Measurements from ENCODE around the gene GPC2.
A peak's percentile ranks its signal among the peaks of the same experiment; 100 is the strongest.
"Not testable (repeated sequence)": the region's sequence is repeated elsewhere in the genome, so short reads cannot be mapped to it uniquely, and the experiment has no call there.

GPC2 gene

GRCh38 chr7:100132697-100133151, 44.5 kb downstream of the GPC2 start:
- no peaks in the 10 kb centered on the region for H3K9me3 ChIP-seq (ENCODE audit: control insufficient read depth in 5 of 5, low read length in 5 of 5)
- H3K27me3 ChIP-seq (ENCODE audit: control insufficient read depth in 5 of 5, insufficient read depth in 4 of 5, low read length in 5 of 5): peaks cover 0 to 6% (median 0%) of the 10 kb centered on the region in 5 donors
- H3K36me3 ChIP-seq (ENCODE audit: control insufficient read depth in 5 of 5, insufficient read depth in 5 of 5, low read length in 5 of 5): no peaks in the 10 kb centered on the region
- peaks cover 2 to 15% (median 13%) of the 10 kb centered on the region in 5 donors for H3K4me1 ChIP-seq (ENCODE audit: control insufficient read depth in 5 of 5, insufficient read depth in 5 of 5, low read length in 5 of 5)
- no peak overlapping the region for H3K4me3 ChIP-seq (ENCODE audit: low read depth in 1 of 5, low read length in 5 of 5)
- H3K9ac ChIP-seq (ENCODE audit: low read length in 5 of 5): no peak overlapping the region
- H3K27ac ChIP-seq (ENCODE audit: low read depth, low read length): no peak overlapping the region

GRCh38 chr7:100132126-100132525, 45.1 kb downstream of the GPC2 start:
- no peaks in the 10 kb centered on the region for H3K36me3 ChIP-seq (ENCODE audit: control insufficient read depth in 5 of 5, insufficient read depth in 5 of 5, low read length in 5 of 5)
- H3K27ac ChIP-seq (ENCODE audit: low read depth, low read length): no peak overlapping the region
- peaks cover 2 to 19% (median 17%) of the 10 kb centered on the region in 5 donors for H3K4me1 ChIP-seq (ENCODE audit: control insufficient read depth in 5 of 5, insufficient read depth in 5 of 5, low read length in 5 of 5)
- no peaks in the 10 kb centered on the region for H3K9me3 ChIP-seq (ENCODE audit: control insufficient read depth in 5 of 5, low read length in 5 of 5)
- no peak overlapping the region for H3K9ac ChIP-seq (ENCODE audit: low read length in 5 of 5)
- H3K27me3 ChIP-seq (ENCODE audit: control insufficient read depth in 5 of 5, insufficient read depth in 4 of 5, low read length in 5 of 5): peaks cover 0 to 6% (median 0%) of the 10 kb centered on the region in 5 donors
- no peak overlapping the region for H3K4me3 ChIP-seq (ENCODE audit: low read depth in 1 of 5, low read length in 5 of 5)

- Histone ChIP-seq H3K27ac (ENCODE audit: low read depth, low read length) (no peak overlapping the region), H3K4me3 (ENCODE audit: low read depth in 1 of 5, low read length in 5 of 5) (no peak overlapping the region), H3K36me3 (ENCODE audit: control insufficient read depth in 5 of 5, insufficient read depth in 5 of 5, low read length in 5 of 5) (no peaks in the 10 kb centered on the region), H3K27me3 (ENCODE audit: control insufficient read depth in 5 of 5, insufficient read depth in 4 of 5, low read length in 5 of 5) (peaks cover 0 to 6% (median 0%) of the 10 kb centered on the region in 5 donors), H3K4me1 (ENCODE audit: control insufficient read depth in 5 of 5, insufficient read depth in 5 of 5, low read length in 5 of 5) (peaks cover 2 to 27% (median 24%) of the 10 kb centered on the region in 5 donors), H3K9ac (ENCODE audit: low read length in 5 of 5) (no peak overlapping the region), H3K9me3 (ENCODE audit: control insufficient read depth in 5 of 5, low read length in 5 of 5) (no peaks in the 10 kb centered on the region)
Observed at GRCh38 chr7:100130608-100131453, 46.4 kb downstream of the GPC2 start.

- H3K4me1 ChIP-seq (ENCODE audit: control insufficient read depth in 5 of 5, insufficient read depth in 5 of 5, low read length in 5 of 5): peaks cover 2 to 32% (median 24%) of the 10 kb centered on the region in 5 donors
- not testable (repeated sequence) for H3K4me3 ChIP-seq (ENCODE audit: low read depth in 1 of 5, low read length in 5 of 5); H3K36me3 ChIP-seq (ENCODE audit: control insufficient read depth in 5 of 5, insufficient read depth in 5 of 5, low read length in 5 of 5); H3K9me3 ChIP-seq (ENCODE audit: control insufficient read depth in 5 of 5, low read length in 5 of 5); H3K9ac ChIP-seq (ENCODE audit: low read length in 5 of 5); H3K27ac ChIP-seq (ENCODE audit: low read depth, low read length); H3K27me3 ChIP-seq (ENCODE audit: control insufficient read depth in 5 of 5, insufficient read depth in 4 of 5, low read length in 5 of 5)
Observed at GRCh38 chr7:100130220-100130607, 47.0 kb downstream of the GPC2 start.

- Histone ChIP-seq H3K36me3 (ENCODE audit: control insufficient read depth in 5 of 5, insufficient read depth in 5 of 5, low read length in 5 of 5) (peaks cover 0 to 5% (median 0%) of the 10 kb centered on the region in 5 donors), H3K4me1 (ENCODE audit: control insufficient read depth in 5 of 5, insufficient read depth in 5 of 5, low read length in 5 of 5) (peaks cover 2 to 41% (median 29%) of the 10 kb centered on the region in 5 donors), H3K27me3 (ENCODE audit: control insufficient read depth in 5 of 5, insufficient read depth in 4 of 5, low read length in 5 of 5) (peaks cover 0 to 4% (median 0%) of the 10 kb centered on the region in 5 donors), H3K9me3 (ENCODE audit: control insufficient read depth in 5 of 5, low read length in 5 of 5) (no peaks in the 10 kb centered on the region), H3K4me3 (ENCODE audit: low read depth in 1 of 5, low read length in 5 of 5) (no peak overlapping the region), H3K27ac (ENCODE audit: low read depth, low read length) (no peak overlapping the region), H3K9ac (ENCODE audit: low read length in 5 of 5) (peak overlapping the region in 1 of 5 donors; percentile 92)
Observed at GRCh38 chr7:100128637-100128963, 48.6 kb downstream of the GPC2 start.

GRCh38 chr7:100127866-100128636, 49.1 kb downstream of the GPC2 start:
- Histone ChIP-seq H3K9me3 (ENCODE audit: control insufficient read depth in 5 of 5, low read length in 5 of 5) (no peaks in the 10 kb centered on the region), H3K9ac (ENCODE audit: low read length in 5 of 5) (peak overlapping the region in 4 of 5 donors; percentile 87 to 94 (median 92)), H3K27me3 (ENCODE audit: control insufficient read depth in 5 of 5, insufficient read depth in 4 of 5, low read length in 5 of 5) (peaks cover 0 to 4% (median 0%) of the 10 kb centered on the region in 5 donors), H3K4me3 (ENCODE audit: low read depth in 1 of 5, low read length in 5 of 5) (peak overlapping the region; percentile 66 to 96 (median 89)), H3K4me1 (ENCODE audit: control insufficient read depth in 5 of 5, insufficient read depth in 5 of 5, low read length in 5 of 5) (peaks cover 2 to 41% (median 29%) of the 10 kb centered on the region in 5 donors), H3K36me3 (ENCODE audit: control insufficient read depth in 5 of 5, insufficient read depth in 5 of 5, low read length in 5 of 5) (peaks cover 0 to 5% (median 0%) of the 10 kb centered on the region in 5 donors), H3K27ac (ENCODE audit: low read depth, low read length) (peak overlapping the region; percentile 81)

GRCh38 chr7:100126931-100127865, 50.0 kb downstream of the GPC2 start, which contains the start of gene MBLAC1:
TSS of gene MBLAC1 (plus strand) at chr7:100126967. CDS start at chr7:100127396, 429 bp downstream.
- Histone ChIP-seq H3K9me3 (ENCODE audit: control insufficient read depth in 5 of 5, low read length in 5 of 5) (no peaks in the 10 kb centered on the region), H3K4me3 (ENCODE audit: low read depth in 1 of 5, low read length in 5 of 5) (peak within 1 kb of the TSS; percentile 81 to 96 (median 92)), H3K4me1 (ENCODE audit: control insufficient read depth in 5 of 5, insufficient read depth in 5 of 5, low read length in 5 of 5) (peaks cover 2 to 41% (median 29%) of the 10 kb centered on the region in 5 donors), H3K27me3 (ENCODE audit: control insufficient read depth in 5 of 5, insufficient read depth in 4 of 5, low read length in 5 of 5) (no peaks in the 10 kb centered on the region), H3K9ac (ENCODE audit: low read length in 5 of 5) (peak within 1 kb of the TSS; percentile 30 to 94 (median 91)), H3K27ac (ENCODE audit: low read depth, low read length) (peak within 1 kb of the TSS; percentile 81), H3K36me3 (ENCODE audit: control insufficient read depth in 5 of 5, insufficient read depth in 5 of 5, low read length in 5 of 5) (peaks cover 0 to 5% (median 3%) of the 10 kb centered on the region in 5 donors)

GRCh38 chr7:100126239-100126930, 50.8 kb downstream of the GPC2 start:
- Histone ChIP-seq H3K4me1 (ENCODE audit: control insufficient read depth in 5 of 5, insufficient read depth in 5 of 5, low read length in 5 of 5) (peaks cover 2 to 41% (median 29%) of the 10 kb centered on the region in 5 donors), H3K27ac (ENCODE audit: low read depth, low read length) (peak overlapping the region; percentile 81), H3K27me3 (ENCODE audit: control insufficient read depth in 5 of 5, insufficient read depth in 4 of 5, low read length in 5 of 5) (no peaks in the 10 kb centered on the region), H3K9me3 (ENCODE audit: control insufficient read depth in 5 of 5, low read length in 5 of 5) (no peaks in the 10 kb centered on the region), H3K9ac (ENCODE audit: low read length in 5 of 5) (peak overlapping the region; percentile 30 to 94 (median 91)), H3K36me3 (ENCODE audit: control insufficient read depth in 5 of 5, insufficient read depth in 5 of 5, low read length in 5 of 5) (peaks cover 0 to 5% (median 3%) of the 10 kb centered on the region in 5 donors), H3K4me3 (ENCODE audit: low read depth in 1 of 5, low read length in 5 of 5) (peak overlapping the region; percentile 81 to 96 (median 92))
